GM18520 (cell line): ENCODE data around the gene HIVEP3.

Experiments used
- ATAC-seq: cut with Tn5 transposase; IDR thresholded peaks from one replicate; pipeline ENCODE4 v1.9.1; 2021; ENCODE audit not compliant: unreplicated experiment

The HIVEP3 gene

DNA sequence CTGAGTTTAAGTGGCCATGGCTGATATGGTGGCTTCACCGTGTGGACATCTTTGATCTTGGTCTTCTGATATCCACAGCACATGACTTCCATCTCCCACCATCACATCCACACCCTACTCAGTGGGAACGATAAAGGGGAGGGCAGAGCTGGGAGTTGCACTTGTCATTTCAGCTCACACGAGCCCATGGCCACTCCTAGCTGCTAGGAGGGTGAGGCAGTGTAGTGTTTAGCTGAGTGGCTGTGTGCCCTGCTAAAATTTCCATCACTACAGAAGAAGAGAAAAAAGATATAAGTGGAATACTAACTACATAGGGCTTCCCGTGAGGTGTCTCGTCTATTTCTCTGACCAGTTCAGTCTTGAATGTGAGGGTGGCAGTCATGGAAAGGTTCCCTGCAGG lies 310.9 kb downstream of the HIVEP3 start:
- no peak for ATAC-seq

DNA sequence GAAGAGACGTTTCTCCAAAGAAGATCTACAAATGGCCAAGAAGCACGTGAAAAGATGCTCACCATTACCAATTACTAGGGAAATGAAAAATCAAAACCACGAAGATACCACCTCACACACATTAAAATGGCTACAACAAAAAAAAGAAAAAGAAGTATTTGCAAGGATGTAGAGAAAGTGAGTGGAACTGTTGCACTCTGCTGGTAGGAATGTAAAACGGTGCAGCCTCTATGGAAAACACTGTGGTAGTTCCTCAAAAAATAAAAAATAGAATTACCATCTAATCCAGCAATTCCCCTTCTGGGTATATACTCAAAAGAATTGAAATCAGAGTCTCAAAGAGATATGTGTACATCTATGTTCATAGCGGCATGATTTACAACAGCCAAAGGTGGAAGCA lies 318.8 kb downstream of the HIVEP3 start:
- no peak for ATAC-seq

DNA sequence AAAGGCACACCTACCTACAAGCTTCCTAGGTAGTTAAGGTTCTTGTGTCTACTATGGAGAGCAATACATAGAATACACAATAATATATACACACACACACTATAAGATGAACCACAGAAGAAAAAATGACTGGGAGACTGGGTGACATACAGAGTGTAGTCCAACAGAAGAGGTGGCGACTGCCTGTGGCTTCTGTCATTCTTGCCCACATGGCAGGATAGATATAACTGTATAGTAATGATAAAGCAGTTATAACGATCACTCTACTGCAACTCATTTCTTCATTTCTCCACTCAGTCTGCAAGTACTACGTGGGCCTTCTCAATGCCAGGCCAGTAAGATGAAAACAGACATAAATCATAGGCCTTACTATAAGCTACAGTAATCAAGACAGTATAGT lies 320.4 kb downstream of the HIVEP3 start:
- no peak for ATAC-seq

DNA sequence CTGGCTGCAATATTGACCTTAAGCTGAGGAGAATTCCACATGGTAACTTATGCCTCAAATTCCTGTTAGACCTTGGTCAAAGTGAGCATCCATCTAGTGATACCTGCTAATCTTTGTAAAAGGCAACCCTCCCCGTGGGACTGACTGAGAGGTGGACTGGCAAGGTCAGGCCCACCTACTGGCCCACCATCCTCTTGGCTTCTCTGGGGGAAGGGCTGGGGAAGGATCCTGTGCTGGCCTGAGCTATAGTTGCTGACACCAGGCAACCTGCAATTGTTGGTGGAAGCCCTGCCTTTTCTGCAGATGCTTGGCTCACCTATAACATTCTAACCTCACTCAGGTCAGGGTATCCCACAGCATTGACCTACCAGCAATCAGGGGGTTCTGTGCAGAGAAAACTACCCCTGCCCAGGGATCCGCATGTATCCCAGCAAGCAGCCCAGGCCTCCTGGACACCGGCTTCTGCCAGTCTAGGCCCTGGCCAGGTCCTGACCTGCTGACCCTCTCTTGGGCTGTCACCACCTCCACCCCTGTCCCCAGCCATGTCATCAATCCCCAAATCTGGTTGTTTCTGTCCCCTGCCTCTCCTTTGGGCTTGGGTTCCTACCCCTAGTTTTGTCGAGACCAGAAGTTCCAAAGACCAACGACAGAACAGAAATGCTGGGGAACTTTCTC lies 326.1 kb downstream of the HIVEP3 start:
- no peak for ATAC-seq

DNA sequence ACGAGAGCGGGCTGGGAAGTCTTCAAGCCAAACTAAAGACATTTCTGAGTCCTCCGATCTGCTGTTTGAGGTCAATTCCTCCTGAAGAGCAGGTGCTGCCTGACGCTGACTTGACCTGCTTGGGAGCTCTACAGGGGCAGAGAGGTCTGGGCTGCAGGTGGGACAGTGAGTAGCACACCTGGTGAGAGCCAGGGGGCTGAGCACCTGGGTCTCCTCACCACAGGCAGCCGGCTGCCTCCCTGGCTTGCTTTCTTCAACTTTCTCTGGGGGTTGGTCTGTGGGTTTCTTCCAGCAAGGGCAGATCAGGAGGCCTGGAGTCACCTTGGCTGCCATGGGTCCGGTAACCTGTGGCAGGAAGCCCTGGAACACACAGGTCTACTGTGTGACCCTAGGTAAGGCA lies 326.8 kb downstream of the HIVEP3 start:
- ATAC-seq, result no peak

DNA sequence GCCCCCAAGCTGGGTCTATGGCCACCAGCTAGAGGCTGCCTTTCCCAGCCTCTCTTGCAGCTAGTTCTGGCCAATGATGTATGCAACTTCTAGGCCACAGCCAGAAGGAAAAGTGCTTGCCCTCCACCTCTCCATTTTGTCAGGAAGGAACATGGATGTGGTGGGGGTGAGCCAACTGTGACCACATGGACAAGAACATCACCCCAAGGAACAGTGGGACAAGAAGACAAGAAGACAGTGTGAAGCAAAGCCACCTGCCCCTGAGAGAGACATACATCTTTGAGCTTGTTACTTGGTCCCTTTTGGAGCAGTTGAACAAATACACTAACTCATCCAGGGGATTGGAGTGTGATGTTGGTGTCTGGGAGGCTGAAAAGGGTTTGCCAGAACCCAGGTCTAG lies 328.4 kb downstream of the HIVEP3 start:
- ATAC-seq, result no peak

DNA sequence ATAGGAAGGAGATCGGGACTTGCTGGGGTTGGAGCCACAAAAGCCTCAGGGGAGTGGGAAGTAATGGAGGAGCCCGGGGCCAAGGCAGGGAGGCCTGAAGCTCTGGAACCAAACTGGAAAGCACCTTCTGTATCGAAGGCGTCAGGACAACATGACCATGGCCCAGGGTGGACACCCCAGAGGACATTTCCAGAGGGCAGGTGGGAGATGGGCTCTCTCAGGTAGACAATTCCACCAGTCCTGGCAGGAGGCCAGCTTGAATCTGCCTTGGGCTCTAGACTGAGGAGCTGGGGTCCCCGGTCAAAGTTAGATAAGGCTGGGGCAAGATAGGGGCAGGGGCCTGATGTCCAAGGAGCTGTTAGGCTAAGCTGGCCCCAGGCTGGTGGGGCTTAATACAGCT lies 329.3 kb downstream of the HIVEP3 start:
- ATAC-seq, result no peak

DNA sequence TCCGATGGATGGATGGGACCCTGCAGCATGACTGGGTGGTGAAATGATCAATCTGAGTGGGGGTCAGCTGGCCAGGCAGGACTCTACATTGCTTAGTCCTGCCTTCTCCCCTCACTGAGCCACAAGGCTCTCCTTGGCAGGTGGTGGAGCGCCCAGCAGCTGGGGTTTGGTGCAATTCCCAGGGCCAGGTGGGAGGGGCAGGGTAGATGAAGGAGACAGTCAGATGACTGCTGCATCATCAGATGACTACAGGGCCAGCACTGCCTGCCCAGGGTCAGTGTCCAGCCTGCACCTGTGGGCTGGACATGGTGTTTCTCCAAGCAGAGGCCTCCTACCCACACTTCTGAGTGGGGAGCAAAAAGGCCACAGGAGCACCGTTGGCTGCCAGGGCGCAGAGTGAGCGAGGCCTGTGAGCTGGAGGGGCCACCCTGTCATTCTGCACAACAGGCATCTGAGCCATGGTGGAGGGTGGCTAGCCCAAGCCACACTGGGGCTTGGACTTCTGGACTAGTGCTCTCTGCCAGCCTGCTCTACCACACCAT lies 330.3 kb downstream of the HIVEP3 start:
- no peak for ATAC-seq

DNA sequence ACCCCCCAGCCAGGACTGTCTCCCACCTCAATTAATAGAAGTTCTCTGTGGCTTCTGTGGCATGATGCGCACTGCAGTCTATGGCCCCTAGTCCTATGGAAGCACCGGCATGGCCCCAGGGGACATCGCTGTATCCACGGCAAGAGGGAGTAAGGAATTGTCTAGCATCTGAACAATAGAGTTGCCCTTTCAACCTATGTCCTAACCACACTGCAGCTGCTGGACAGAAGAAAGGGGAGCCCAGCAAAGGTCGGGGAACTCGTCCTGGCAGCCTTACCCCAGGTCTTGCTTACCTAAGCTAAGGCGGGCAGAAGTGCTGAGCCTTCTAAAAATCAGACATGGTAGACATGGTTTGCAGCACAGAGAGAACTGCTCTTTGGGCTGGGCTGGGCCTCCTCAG lies 330.9 kb downstream of the HIVEP3 start:
- no peak for ATAC-seq

DNA sequence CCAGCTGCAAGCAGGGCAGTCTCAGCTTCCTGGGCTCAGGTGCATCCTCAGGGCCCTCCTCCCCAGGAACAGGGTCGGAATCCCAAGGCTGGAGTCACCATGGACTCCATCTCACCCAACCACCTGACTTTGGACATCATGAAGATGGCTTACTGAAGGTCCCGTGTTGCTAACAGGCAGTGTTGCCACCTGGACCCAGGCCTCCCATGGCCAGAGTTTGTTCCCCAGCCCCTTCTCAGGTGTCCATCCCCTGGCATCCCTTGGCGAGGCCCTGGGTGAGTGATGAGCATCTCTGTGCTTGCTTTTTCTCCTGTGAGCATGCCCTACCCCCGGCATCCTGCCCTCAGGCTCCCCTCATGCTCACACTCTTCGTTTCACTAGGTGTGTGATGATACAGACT lies 332.5 kb downstream of the HIVEP3 start:
- ATAC-seq, result no peak

DNA sequence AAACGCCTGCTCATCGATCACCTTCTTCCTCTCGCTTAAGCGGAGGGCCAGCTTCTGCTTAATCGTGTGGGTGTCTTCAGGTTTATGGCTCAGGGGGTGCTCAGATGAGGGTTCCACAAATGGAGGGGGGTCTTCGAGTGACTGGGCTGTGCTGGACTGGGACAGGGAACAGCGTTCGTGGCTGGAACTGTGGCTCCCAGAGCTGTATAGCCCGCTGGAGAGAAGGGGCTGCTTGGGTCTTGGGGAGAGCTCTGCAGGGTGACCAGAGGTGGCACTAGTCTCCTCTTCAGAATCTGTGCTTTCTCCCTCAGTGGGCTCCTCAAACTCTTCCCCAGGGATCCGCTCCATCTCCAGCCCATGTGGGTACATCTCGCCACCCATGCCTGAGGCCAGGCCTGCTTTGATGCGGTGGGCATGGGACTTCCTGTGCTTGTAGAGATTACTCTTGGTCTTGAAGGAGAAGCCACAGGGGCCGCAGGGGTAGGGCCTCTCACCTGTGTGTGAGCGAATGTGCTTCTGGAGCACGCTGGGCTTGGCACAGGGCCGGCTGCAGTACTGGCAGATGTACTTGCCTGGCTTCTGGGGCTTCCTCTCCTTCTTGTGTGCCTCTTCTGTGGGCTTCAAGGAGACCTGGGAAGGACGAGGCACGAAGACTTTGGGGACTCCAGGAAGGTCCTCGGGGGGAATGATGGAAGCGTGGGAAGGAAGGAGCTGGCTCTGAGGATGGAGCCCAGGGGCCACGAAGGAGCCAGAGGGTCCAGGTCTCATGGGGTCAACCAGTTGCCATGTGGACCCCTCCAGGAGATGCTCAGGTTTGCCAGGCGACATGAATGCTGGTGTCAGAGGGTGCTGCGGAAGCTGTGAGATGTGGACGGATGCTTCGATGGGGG lies 334.8 kb downstream of the HIVEP3 start:
- ATAC-seq, result no peak

DNA sequence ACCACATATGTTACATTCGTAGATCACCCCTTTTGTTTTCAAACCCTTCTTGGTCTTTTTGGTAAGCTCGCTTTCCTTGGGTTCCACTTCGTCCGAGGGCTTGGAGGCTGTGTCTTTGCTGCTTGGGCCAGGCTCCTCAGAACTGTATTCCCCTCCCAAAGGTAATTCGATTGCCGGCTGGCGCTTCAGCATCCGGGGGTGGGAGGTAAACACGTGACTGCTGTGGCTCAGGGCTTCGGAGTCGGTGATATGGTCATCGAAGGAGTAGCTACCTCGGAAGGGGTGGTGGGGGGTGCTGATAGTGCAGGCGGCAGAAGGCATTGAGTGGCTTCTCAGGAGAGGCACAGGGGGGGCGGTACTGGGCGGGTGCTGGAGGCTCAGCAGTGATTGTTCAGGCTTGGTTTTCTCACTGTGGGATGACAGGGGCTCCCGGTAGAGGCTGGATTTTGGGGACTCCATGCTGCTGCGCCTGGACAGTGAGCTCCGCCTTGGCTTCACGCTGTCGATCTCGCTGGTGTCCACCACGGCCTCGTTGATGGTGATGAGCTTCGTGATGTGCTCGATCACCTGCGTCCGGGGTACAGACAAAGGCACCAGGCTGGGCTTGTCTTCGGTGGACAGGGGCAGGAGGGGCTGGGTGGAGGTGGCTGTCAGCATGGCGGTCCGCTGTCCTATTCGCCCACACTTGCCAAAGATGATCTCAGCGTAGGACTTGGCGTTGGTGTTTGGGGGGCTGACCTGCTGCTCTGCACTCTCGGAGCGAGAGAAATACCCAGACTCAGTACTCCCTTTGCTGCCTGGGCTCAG lies 335.7 kb downstream of the HIVEP3 start:
- no peak for ATAC-seq

DNA sequence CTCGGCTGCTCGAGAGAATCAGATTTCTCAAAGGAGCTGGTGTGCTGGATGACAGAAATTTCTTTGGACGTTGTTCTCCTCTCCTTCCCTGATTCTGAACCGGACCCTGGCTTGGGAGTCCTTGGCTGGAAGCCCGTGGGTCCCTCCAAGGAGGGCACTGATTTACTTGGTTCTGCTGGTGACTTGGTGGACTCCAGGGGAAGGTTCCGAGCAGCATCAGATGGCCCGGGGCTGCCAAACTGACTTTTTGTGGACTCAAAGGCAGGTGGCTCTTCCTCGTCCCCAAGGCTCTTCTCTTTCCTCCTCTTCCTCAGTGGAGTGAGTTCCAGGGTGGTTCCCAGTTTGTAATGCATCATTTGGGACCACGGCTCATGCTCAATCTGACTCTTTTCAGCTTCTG lies 336.4 kb downstream of the HIVEP3 start:
- ATAC-seq, result no peak

DNA sequence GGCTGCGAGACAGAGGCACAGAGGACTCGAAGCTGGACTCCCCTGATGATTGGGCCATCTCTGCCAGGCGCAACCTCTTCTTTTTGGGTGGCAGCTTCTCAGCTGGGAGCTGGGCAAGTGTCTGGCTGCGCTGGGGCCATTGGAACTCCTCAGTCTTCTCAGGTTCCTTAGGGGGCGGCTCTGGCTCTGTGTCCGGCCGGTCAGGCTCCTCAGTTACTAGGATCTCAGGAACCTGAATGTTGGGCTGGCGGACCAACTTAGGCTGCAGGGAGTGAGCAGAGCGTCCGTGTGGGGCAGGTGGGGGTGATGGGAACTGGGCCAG lies 336.8 kb downstream of the HIVEP3 start:
- no peak for ATAC-seq

DNA sequence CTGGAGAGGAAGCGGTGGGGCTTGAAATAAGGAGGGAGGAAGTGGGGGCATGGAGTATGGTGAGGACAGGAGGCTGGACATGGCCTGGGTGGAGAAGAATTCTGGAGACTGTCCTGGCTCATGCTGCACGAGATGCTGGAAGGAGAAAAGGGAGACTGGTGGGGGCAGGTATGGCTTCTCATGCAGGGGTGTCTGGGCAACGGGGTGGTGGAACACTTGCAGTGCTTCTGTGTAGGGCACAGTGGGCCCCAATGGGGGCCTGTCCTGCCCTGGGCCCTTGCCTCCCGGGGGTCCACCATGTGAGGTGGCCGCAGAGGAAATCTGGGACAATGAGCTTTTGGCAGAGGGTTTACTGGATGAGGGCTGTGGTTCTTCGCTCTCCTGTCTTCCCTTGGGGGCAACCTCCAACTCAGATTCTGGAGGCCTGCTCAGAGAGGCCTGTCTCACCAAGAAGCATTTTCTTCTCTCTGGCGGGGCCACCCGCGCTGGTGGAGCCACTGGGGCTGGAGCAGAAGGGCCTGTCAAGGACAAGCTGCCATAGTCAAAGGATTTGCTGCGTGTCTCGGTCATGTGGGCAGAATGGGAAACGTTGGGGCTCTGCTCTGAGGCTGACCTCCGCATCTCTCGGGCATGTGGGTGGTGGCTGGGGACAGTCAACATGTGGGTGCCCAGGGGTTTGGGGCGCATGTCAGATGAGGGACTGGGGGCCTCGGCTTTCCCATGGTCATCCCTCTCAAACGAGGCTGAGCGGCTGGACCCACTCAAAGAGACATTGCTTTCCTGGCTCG lies 337.3 kb downstream of the HIVEP3 start:
- ATAC-seq, result no peak

DNA sequence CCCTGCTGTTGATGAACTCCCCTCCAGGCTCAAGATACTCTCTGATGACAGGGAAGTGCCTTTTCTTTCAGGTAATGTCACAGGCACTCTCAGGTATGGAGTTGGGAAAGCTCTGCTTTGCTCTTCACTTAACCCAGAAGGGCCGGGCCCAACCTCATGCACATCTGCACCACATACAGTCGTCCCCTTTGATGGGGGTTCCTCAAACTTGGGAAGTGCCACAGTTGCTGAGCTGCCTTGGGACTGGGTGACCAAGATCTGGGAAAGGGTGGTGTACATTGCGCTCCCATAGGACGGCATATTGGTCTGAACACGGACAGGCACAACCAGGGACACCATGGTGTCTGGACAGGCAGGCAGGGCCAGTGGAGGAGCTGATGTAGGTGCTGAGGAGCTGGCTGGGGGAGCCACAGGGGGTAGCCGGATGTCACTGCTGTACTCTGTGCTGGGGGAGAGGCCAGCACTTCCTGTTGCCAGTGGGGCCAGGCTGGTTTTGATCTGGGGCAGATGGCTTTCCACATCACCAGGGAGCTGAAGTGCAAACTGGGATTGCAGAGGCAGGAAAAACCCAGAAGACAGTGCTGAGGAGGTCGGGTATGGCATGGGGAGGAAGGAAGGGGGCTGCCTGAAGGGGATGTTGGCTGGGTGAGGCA lies 338.1 kb downstream of the HIVEP3 start:
- no peak for ATAC-seq

DNA sequence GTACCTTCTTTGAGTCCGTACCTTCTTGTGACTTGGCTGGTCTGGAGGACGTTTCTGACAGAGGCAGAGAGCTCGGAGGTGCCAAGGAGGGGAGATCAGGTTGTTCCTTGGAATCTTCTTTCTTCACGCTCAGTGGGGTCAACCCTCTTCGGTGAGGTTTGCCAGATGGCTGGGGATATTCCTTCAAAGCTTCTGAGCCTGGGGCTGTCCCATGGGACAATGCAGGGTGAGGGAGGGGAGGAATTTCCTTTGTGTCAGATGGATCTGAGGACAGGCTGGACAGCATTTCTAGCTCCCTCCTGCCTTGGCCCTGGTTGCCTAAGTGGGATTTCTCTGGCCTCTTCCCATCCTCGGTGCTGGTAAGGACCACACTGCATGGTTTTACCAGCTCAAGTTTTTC lies 338.7 kb downstream of the HIVEP3 start:
- ATAC-seq, result no peak

DNA sequence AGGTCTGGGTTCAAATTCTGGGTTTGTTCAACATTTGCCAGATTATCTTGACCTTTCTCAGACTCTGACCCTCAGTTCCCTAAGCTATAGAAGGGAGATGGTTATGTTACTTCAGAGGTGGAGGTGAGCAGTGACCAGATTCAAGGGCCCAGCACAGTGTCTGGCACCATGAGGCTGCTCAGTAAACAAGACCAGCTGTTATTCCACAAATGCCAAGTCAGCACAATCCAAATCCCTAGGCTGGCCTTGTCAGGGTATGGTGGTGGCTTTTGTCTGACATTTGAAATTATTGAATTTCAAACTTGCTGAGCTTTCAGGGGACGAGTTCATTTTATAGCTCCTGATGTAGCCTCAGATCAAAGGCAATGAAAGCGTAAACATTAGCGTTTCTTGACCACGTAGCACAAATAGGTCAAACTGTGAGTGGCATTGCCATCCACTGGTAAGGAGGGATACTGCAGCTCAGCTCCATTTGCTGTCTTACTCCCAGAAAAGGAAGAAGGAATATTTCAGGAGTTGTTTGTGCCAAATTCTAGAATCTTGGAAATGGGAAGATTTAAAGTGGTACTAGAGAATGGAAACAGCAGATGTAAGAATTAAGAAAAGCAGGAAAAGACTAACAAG lies 339.9 kb downstream of the HIVEP3 start:
- ATAC-seq, result no peak

DNA sequence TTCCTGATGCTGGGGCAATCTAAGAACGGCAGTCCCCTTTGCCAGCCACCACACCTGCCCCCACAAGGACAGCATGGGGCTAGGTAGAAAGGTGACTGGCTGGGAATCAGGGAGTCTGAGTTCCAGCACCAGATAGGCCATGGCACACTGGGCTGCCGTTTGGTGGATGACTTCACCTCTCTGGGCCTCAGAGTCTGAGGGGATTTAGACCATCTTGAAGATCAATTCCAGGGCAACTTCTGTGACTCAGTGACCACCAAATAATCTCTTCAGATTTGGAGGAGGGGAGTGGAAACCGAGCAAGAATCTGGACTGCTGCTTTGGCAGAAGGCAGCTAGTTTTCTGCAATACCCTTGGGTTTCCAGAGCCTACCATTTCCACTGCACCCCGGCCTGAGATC lies 342.1 kb downstream of the HIVEP3 start:
- ATAC-seq, result no peak

DNA sequence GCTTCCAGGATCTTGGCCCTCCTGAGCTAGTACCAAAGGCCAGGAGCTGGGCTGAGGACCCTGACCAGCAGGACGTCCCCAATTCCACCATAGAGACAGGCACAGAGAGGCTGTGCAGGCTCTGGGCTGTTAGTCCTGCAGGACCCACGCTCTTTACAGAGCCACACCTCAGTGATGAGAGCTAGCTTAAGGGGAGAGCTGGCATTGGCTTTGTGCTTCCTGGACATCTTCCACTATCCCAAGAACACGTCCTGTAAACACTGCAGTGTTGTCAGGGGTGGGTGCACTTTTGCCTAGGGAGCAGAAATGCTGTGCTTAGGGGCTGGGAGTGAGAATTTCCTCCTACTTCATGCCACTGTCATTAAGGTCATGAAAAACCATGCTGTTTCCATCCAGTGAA lies 342.5 kb downstream of the HIVEP3 start:
- no peak for ATAC-seq
